ENCODE data around the gene SYTL3. TPM values are rescaled to one million over a fixed set of nuclear protein-coding genes. Genes with fewer than 3 reads are reported as not detected.

Gene SYTL3
- polyA plus RNA-seq, 1 of the 3 experiments (the other 2 are of a cell fraction): 2.3 TPM

DNA sequence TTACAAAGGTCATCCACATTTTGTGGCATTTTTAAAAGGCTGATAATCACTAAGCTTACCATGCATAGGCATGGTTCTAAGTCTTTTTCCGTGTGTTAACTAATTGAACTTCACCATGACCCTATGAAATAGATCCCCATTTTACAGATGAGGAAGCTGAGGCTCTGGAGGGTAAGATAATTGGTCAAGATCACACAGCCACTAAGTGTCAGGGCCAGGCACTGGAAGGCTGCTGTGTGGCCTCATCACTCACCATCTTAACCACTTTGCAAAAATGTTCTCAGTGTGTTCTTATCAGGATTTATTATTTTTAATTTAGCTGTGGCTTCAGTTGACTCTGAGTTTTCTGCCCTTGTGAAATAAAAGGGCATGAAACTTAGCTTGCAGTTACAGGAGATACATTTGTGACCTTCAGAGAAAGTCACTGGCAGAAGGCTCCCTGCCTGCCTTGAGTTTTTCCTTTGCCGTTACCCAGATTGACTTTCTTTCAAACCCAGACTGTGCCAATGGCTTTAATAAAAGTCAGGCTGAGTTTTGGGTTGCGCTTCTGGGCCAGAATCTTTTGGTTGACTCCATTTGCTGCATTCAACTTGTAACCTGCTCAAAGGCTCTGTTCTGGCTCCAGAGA is 87.3 kb downstream of the SYTL3 start:
- Histone ChIP-seq H3K9ac (no peak overlapping the region), H3F3A (replicated peaks; ENCODE audit: insufficient read depth) (no peaks in the 10 kb centered on the region), H4K20me1 (ENCODE audit: insufficient read depth) (no peaks in the 10 kb centered on the region), H2AFZ (ENCODE audit: low read depth) (no peak overlapping the region), H3K9me3 (no peaks in the 10 kb centered on the region; the same call in 1 of the 2 replicates), H3K4me1 (ENCODE audit: control insufficient read depth in 1 of 2, insufficient read depth in 2 of 2, low read depth in 1 of 2, low read length in 1 of 2) (peaks cover 6% of the 10 kb centered on the region in 2 experiments; a peak in 2 of 4 replicates), H3K4me3 (ENCODE audit: low read depth in 2 of 2, low read length in 1 of 2) (no peak overlapping the region), H3K4me2 (no peak overlapping the region), H3K27ac (ENCODE audit: low read depth in 2 of 2, low read length in 1 of 2) (peak overlapping the region in 1 of 2 experiments; percentile 28; a peak in 1 of 4 replicates), H3K36me3 (replicated peaks in 1 of 2; ENCODE audit: control insufficient read depth in 1 of 2, insufficient read depth in 2 of 2, low read length in 1 of 2) (peaks cover 0 to 4% of the 10 kb centered on the region in 2 experiments), H3K79me2 (ENCODE audit: insufficient read depth) (no peaks in the 10 kb centered on the region), H3K27me3 (ENCODE audit: insufficient read depth) (no peaks in the 10 kb centered on the region), H3K9me2 (no peaks in the 10 kb centered on the region)
- TF ChIP-seq IRF3 (IDR thresholded peaks at IDR 0.05; ENCODE audit: low read depth, low read length) (no peak), USF2 (IDR thresholded peaks at IDR 0.05; ENCODE audit: borderline replicate concordance, low read depth, low read length) (no peak), FOXJ3 (CRISPR knock-in tag; IDR thresholded peaks at IDR 0.05) (no peak), JUND (IDR thresholded peaks at IDR 0.05) (no peak), GABPA (IDR thresholded peaks at IDR 0.05; ENCODE audit: low read depth) (no peak), EZH2phosphoT487 (IDR thresholded peaks at IDR 0.05; ENCODE audit: borderline replicate concordance, low read depth) (no peak), RFX5 (IDR thresholded peaks at IDR 0.05; ENCODE audit: low read length) (no peak), CHD2 (IDR thresholded peaks at IDR 0.05; ENCODE audit: low read length, partially characterized antibody) (no peak), GATA2 (CRISPR knock-in tag; IDR thresholded peaks at IDR 0.05) (no peak), EP300 (IDR thresholded peaks at IDR 0.05; ENCODE audit: borderline replicate concordance in 1 of 2, low read depth in 1 of 2, low read length in 1 of 2) (no peak), TCF12 (IDR thresholded peaks at IDR 0.05) (no peak), SIN3A (IDR thresholded peaks at IDR 0.05; ENCODE audit: borderline replicate concordance, low read depth, low read length) (no peak), TEAD4 (IDR thresholded peaks at IDR 0.05; ENCODE audit: borderline replicate concordance, insufficient read depth) (no peak)
- TF ChIP-seq, protein P1, sequence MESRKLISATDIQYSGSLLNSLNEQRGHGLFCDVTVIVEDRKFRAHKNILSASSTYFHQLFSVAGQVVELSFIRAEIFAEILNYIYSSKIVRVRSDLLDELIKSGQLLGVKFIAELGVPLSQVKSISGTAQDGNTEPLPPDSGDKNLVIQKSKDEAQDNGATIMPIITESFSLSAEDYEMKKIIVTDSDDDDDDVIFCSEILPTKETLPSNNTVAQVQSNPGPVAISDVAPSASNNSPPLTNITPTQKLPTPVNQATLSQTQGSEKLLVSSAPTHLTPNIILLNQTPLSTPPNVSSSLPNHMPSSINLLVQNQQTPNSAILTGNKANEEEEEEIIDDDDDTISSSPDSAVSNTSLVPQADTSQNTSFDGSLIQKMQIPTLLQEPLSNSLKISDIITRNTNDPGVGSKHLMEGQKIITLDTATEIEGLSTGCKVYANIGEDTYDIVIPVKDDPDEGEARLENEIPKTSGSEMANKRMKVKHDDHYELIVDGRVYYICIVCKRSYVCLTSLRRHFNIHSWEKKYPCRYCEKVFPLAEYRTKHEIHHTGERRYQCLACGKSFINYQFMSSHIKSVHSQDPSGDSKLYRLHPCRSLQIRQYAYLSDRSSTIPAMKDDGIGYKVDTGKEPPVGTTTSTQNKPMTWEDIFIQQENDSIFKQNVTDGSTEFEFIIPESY (IDR thresholded peaks at IDR 0.05; ENCODE audit: borderline replicate concordance, low read depth): no peak
- POLR2A ChIA-PET: no interaction called here
- CTCF ChIA-PET: interaction anchor here (1.1 kb wide), 1 partner anchor 18 kb away, joined by 3 read pairs; no protein-coding TSS in a partner anchor
- DNase-seq: no peak
- 88% methylated on average over 3 of the region's 3 CpGs for WGBS (ENCODE audit: low lambda C conversion rate)
